Stimulated activated naive B cell treated with anti-CD40 and anti-IgM and Interleukin-4, amounts not matched to agents 10 μg/mL and 1 μg/mL and 100 μg/mL, for 72 hours (primary cell): ENCODE data around the gene CLCA4.

Experiments used
- ATAC-seq, 2 donors: fragments of 150-1000 bp; cut with Tn5 transposase; replicated peaks; 2 replicates each; pipeline ENCODE4 v1.10.0; 2021; ENCODE audit warnings: moderate library complexity in 1 of 2
- DNase-seq: peaks from one replicate; pipeline ENCODE4 v3.0.0; 2021
- H3K27ac Mint-ChIP-seq: one replicate; pipeline ENCODE4 v1.8.0; 2022; ENCODE audit warnings: mild to moderate bottlenecking, mixed read lengths
- H3K27me3 Mint-ChIP-seq, 2 donors: one replicate each; pipeline ENCODE4 v1.8.0; 2022; ENCODE audit warnings: mixed read lengths in 2 of 2
- H3K36me3 Mint-ChIP-seq, 2 donors: one replicate each; pipeline ENCODE4 v1.8.0; 2022; ENCODE audit warnings: mixed read lengths in 2 of 2, mild to moderate bottlenecking in 1 of 2
- H3K4me1 Mint-ChIP-seq, 2 donors: one replicate each; pipeline ENCODE4 v1.8.0; 2022; ENCODE audit warnings: mixed read lengths in 2 of 2, mild to moderate bottlenecking in 1 of 2
- H3K4me3 Mint-ChIP-seq, 2 donors: one replicate each; pipeline ENCODE4 v1.8.0; 2022; ENCODE audit warnings: mild to moderate bottlenecking in 2 of 2, mixed read lengths in 2 of 2, moderate library complexity in 1 of 2
- H3K9me3 Mint-ChIP-seq, 2 donors: one replicate each; pipeline ENCODE4 v1.8.0; 2022; ENCODE audit warnings: mixed read lengths in 2 of 2, mild to moderate bottlenecking in 1 of 2

The CLCA4 gene

DNA sequence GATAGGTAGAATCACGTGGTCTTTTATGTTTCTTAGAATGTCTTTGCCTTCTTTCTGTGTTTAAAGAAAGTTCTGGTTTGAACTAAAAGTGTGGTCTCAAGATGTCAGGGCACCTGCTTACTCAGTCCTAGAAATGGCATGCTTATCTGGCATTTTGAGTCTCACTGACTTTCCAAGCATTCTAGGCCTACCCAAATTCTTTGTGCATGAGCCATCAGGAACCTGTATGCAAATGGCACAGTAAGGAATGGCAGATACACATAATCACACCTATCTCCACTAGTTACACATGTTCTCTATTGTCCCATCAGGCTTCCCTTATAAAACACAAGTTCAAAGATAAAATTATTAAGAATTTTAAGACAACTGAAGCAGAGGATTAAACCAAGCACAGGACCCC, 29.5 kb upstream of the CLCA4 start:
- H3K36me3 Mint-ChIP-seq, result no peaks in the 10 kb centered on the region
- H3K4me3 Mint-ChIP-seq, result no peak overlapping the region
- DNase-seq (no peak), ATAC-seq (no peak)
- no peaks in the 10 kb centered on the region for H3K9me3 Mint-ChIP-seq
- no peak overlapping the region for H3K27ac Mint-ChIP-seq
- H3K27me3 Mint-ChIP-seq, result no peaks in the 10 kb centered on the region
- H3K4me1 Mint-ChIP-seq, result no peaks in the 10 kb centered on the region

DNA sequence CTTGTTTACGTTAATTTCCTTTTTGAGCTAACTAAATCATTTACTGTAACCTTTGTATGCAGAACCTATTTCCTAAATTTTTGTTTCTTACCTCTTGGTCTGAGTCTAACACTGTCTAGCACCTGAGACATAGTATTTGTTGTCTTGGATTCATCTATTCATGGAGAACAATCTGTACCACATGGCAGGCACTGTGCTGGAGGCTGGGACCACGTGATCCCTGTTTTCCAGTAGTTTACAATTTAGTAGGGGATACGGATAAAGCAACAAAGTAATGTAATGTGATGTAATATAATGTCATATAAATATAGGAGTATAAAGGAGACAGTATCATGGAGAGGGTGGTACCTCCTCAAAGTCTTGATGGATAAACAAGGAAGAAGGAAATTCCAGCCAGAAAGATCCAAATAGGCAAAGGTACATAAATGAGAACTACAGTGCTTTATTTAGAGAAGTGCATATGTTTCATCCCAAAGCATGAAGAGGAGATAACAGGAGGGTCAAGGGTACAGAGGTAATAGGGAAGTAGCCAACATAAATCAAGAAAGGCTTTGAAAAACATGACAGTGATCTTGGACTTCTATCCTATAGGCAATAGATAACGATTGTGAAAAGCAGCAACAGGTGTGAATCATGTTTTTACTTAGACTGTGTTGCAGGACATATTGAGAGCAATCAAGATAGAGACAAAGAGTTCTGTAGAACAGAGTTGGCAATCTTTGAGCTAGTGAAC, 25.9 kb upstream of the CLCA4 start:
- H3K27ac Mint-ChIP-seq, result no peak overlapping the region
- no peaks in the 10 kb centered on the region for H3K27me3 Mint-ChIP-seq
- H3K4me1 Mint-ChIP-seq, result no peaks in the 10 kb centered on the region
- H3K9me3 Mint-ChIP-seq, result no peaks in the 10 kb centered on the region
- H3K36me3 Mint-ChIP-seq, result no peaks in the 10 kb centered on the region
- no peak overlapping the region for H3K4me3 Mint-ChIP-seq
- no peak for DNase-seq
- ATAC-seq, result no peak

DNA sequence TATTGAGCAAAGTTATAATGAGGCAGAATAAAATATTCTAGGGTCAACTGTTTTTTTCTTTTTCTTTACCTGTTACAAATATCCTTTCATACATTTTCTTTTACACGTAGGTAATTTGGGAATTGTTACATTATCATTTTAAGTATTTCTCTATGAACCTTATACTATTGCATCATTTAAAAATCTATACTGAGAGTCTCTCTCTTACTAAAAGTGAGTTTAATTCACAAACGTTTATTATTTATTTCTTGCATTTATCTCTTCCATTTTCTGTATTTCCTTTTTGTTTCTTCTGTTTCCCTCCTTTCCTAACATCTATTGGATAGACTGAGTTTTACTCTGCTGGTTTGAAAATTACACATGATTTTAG, 25.4 kb upstream of the CLCA4 start:
- no peak for ATAC-seq
- no peak for DNase-seq
- H3K27ac Mint-ChIP-seq, result no peak overlapping the region
- no peak overlapping the region for H3K4me3 Mint-ChIP-seq
- H3K4me1 Mint-ChIP-seq, result no peaks in the 10 kb centered on the region
- no peaks in the 10 kb centered on the region for H3K9me3 Mint-ChIP-seq
- H3K36me3 Mint-ChIP-seq, result no peaks in the 10 kb centered on the region
- no peaks in the 10 kb centered on the region for H3K27me3 Mint-ChIP-seq

DNA sequence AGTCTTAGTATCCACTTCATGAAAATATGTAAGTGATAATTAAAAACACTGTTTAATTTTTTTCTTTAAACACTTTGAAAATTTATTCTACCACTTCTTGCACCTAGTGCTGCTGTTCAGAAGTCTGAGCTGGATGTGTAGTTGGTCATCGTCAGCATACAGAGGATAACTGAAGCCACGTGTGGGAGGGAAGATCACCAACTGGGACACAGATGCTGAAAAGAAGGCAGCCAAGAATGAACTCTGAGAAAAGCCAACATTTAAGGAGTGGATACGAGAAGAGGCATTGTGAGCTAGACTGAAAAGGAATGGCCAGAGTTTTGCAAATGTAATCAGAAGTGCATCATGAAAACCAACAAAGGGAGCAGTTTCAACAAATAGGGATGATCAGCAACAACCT, 24.6 kb upstream of the CLCA4 start:
- Mint-ChIP-seq H3K27ac (no peak overlapping the region), H3K4me3 (no peak overlapping the region), H3K27me3 (no peaks in the 10 kb centered on the region), H3K4me1 (no peaks in the 10 kb centered on the region), H3K9me3 (no peaks in the 10 kb centered on the region), H3K36me3 (no peaks in the 10 kb centered on the region)
- DNase-seq (no peak), ATAC-seq (no peak)

DNA sequence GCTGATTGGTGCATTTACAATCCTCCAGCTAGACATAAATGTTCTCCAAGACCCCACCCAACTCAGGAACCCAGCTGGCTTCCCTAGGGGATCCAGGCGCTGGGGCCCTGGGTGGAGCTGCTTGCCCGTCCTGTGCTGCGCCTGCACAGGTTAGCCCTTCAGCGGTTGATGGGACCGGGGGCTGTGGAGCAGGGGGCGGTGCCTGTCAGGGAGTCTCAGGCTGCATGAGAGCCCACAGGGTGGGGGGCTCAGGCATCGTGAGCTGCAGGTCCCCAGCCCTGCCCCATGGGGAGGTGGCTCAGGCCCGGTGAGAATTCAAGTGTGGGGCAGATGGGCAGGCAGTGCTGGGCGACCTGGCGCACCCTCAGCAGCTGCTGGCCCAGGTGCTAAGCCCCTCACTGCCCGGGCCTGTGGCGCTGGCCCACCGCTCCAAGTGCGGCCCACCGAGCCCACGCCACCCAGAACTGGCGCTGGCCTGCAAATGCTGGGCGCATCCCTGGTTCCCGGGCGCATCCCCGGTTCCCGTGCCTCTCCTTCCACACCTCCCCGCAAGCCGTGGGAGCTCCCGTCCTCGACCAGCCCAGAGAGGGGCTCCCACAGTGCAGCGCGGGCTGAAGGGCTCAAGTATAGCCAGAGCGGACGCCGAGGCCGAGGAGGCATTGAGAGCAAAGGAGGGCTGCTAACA, 23.1 kb upstream of the CLCA4 start:
- H3K27me3 Mint-ChIP-seq, result no peaks in the 10 kb centered on the region
- no peak overlapping the region for H3K27ac Mint-ChIP-seq
- DNase-seq (no peak), ATAC-seq (no peak)
- H3K36me3 Mint-ChIP-seq, result no peaks in the 10 kb centered on the region
- H3K9me3 Mint-ChIP-seq, result no peaks in the 10 kb centered on the region
- no peaks in the 10 kb centered on the region for H3K4me1 Mint-ChIP-seq
- H3K4me3 Mint-ChIP-seq, result no peak overlapping the region

DNA sequence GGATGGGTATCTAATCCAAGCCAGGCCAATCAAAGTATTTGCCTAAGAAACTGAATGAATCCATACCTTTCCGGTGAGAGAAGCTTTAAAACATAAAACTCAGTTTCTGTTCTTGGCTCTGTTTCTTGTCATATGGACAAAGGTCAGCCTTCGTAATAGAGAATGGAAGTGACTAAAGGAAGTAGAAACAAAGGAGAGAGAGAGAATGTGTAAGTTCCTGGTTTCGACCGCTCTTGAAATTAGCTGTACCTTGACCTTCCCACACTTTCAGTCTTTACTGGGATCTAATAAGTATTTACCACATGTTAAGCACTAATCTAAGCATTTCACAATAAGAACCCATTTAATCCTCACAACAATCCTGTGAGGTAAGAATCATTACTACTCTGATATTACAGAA, 19.6 kb upstream of the CLCA4 start:
- Mint-ChIP-seq H3K27me3 (no peaks in the 10 kb centered on the region), H3K9me3 (no peaks in the 10 kb centered on the region), H3K4me3 (no peak overlapping the region), H3K36me3 (no peaks in the 10 kb centered on the region), H3K4me1 (no peaks in the 10 kb centered on the region), H3K27ac (no peak overlapping the region)
- no peak for ATAC-seq
- no peak for DNase-seq

DNA sequence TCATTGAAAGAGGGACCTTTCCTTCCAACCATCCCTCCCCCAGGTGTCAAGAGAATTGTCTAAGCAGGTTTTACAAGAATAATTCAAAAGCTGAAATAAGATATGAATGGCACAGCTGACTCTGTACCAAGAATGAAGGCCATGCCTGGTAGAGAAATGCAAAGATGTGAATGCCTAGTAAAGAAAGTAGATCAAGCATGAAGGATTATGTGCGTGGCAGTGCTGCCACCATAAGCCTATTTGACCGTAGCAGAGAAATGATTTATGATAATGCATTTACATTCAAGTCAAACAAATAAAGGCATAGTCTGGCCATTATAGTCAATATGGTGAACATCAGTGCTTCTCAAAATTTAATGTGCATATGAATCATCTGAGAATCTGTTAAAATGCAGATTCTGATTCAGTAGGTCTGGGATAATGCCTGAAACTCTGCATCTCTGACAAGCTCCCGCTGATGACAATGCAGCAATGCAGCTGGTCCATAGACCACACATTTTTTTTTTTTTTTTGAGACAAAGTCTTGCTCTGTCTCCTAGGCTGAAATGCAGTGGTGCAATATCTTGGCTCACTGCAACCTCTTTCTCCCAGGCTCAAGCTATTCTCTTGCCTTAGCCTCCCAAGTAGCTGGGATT, 16.6 kb upstream of the CLCA4 start:
- no peaks in the 10 kb centered on the region for H3K36me3 Mint-ChIP-seq
- H3K4me1 Mint-ChIP-seq, result no peaks in the 10 kb centered on the region
- no peak overlapping the region for H3K4me3 Mint-ChIP-seq
- ATAC-seq (no peak), DNase-seq (no peak)
- peaks cover 4 to 14% of the 10 kb centered on the region in 2 donors for H3K27me3 Mint-ChIP-seq
- H3K9me3 Mint-ChIP-seq, result no peaks in the 10 kb centered on the region
- H3K27ac Mint-ChIP-seq, result no peak overlapping the region

DNA sequence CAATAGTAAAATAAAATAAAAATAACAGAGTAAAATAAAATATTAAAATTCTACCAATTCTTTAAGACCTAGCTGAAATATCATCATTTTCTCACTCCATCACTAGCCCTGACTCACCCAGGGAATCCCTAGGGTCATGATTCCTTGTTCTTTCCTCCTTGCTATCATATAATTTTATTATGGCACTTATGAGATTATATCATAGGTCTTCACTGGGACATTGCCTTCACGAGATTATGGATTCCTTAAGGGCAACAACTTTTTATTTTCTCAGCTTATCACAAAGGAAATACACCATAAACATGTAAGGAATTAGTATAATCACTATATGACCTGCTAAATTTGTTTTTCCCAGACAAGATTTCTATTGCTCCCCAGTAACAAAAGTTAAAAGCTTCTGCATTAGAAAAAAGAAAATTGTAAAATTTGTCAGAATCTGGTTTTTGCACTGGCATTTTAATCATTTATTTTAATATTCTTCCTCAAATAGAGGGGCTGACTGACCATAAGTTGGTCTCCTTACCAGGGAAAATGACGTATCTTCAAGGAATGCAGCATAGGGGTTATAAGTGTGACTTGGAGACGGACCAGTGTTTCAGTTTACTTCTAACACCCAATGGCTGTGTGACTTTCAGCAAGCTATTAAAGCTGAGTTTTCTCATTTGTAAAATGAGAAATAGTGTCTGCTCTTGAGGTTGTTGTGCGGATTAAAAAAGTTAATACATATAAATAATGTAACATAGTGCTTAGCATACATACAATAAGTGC, 8.8 kb upstream of the CLCA4 start:
- no peak overlapping the region for H3K4me3 Mint-ChIP-seq
- DNase-seq (no peak), ATAC-seq (no peak)
- H3K27ac Mint-ChIP-seq, result no peak overlapping the region
- no peaks in the 10 kb centered on the region for H3K9me3 Mint-ChIP-seq
- peaks cover 19 to 28% of the 10 kb centered on the region in 2 donors for H3K27me3 Mint-ChIP-seq
- no peaks in the 10 kb centered on the region for H3K36me3 Mint-ChIP-seq
- no peaks in the 10 kb centered on the region for H3K4me1 Mint-ChIP-seq

DNA sequence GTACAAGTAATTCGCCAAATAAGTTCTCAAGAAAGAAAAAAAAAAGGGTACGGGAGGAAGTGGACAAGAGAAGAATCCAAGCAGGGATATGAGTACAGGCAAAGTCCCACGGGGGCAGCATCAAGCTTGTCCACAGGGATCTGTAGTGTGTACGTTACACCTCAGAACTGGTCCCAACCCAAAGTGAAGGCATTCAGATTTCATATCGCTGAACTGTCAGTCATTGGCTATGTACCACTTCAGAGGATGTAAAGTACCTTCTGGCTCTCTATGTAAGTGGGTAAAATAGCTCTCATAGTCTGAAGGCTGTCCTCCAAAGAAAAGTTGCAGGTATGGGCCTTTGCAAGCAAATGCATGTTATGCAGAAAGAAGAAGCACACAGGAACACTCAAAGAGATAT, 8.1 kb upstream of the CLCA4 start:
- ATAC-seq, result no peak

DNA sequence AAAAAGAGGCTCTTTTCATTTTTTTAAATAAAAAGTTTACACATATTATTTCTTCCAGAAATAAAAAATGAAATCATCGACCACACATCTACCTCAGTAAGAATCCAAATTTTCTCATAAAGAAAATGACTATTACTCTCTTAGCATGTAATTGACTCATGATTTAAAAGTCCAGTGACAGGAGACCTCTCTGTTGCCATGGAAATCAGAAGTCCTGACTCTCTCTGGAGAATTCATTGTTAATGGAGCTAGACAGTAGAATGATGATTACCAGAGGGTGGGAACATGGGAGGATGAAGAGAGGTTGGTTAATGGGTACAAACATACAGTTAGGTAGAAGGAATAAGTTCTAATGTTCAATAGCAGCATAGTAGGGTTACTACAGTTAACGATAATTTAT, 5.0 kb upstream of the CLCA4 start:
- no peaks in the 10 kb centered on the region for H3K4me1 Mint-ChIP-seq

More for the DNA sequence above, 8.1 kb upstream of the CLCA4 start:
- no peak for DNase-seq
- H3K4me1 Mint-ChIP-seq, result no peaks in the 10 kb centered on the region
- no peak overlapping the region for H3K4me3 Mint-ChIP-seq
- no peaks in the 10 kb centered on the region for H3K36me3 Mint-ChIP-seq
- H3K27ac Mint-ChIP-seq, result no peak overlapping the region
- H3K9me3 Mint-ChIP-seq, result no peaks in the 10 kb centered on the region
- H3K27me3 Mint-ChIP-seq, result peaks cover 16 to 29% of the 10 kb centered on the region in 2 donors

DNA sequence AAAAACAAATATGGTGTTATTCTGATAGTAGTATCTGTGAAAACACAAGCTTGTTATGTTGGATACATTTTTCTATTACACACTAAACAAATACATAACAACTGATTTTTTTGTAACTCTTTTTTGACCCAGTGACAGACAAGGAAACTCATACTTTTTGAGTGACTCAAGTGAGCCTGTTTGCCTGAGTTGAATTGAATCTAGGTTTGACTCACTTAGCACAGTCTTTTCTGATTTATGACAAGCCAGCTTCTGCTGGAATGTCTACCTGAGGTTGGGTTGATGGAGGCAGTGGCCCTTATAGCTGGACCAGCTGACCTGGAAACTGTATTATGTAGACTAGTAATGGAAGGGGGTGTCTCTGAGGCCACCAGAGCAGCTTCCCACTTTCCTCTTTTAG, 4.2 kb upstream of the CLCA4 start:
- H3K9me3 Mint-ChIP-seq, result peaks cover 0 to 8% of the 10 kb centered on the region in 2 donors
- H3K36me3 Mint-ChIP-seq, result no peaks in the 10 kb centered on the region
- no peaks in the 10 kb centered on the region for H3K4me1 Mint-ChIP-seq
- H3K27me3 Mint-ChIP-seq, result peaks cover 8% of the 10 kb centered on the region in 2 donors
- ATAC-seq (no peak), DNase-seq (no peak)
- no peak overlapping the region for H3K4me3 Mint-ChIP-seq
- H3K27ac Mint-ChIP-seq, result no peak overlapping the region

More for the DNA sequence above, 5.0 kb upstream of the CLCA4 start:
- DNase-seq (no peak), ATAC-seq (no peak)
- no peak overlapping the region for H3K4me3 Mint-ChIP-seq
- no peaks in the 10 kb centered on the region for H3K36me3 Mint-ChIP-seq
- H3K27ac Mint-ChIP-seq, result no peak overlapping the region
- peaks cover 8 to 12% of the 10 kb centered on the region in 2 donors for H3K27me3 Mint-ChIP-seq
- peaks cover 0 to 8% of the 10 kb centered on the region in 2 donors for H3K9me3 Mint-ChIP-seq

DNA sequence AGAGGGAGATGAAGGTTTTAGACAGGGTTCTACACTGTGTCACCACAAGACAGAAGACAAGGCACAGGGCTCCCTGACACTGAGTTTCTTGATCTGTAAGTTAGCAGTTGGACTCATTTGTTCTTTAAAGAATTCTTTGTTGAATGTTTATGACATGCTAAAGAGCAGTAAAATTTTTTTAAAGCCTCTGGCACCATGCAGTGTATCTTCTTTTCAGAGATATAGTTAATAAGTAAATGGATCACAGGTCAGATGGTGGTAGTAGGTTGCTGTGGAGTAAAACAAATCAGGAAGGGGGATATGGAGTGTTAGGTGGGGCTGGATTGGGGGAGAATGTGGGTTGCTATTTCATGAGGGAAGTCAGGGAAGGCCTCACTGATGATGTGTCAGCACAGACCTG, 2.0 kb downstream of the CLCA4 start:
- Mint-ChIP-seq H3K4me1 (no peaks in the 10 kb centered on the region), H3K27me3 (no peaks in the 10 kb centered on the region), H3K36me3 (no peaks in the 10 kb centered on the region), H3K27ac (no peak overlapping the region), H3K4me3 (no peak overlapping the region), H3K9me3 (peaks cover 0 to 9% of the 10 kb centered on the region in 2 donors)
- no peak for ATAC-seq
- no peak for DNase-seq

DNA sequence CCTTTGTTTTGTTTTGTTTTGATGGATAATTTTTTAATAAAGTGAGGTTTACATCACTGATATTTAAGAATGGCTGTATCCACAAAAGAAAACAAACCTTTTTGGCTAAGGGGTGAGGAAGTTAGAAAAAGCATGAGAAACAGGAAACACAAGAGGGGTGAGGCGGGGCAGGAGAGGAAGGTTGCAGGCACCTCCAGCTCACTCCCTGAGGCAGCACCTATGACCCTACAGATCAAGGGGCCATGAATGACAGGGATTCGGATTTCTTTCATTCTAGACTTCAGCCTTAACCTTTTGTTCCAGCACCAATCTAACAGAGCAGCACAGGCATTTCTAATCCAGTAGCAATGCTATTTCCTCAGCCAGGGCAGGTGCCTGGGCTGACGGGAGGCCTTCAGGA, 4.4 kb downstream of the CLCA4 start:
- ATAC-seq (no peak), DNase-seq (no peak)
- Mint-ChIP-seq H3K27ac (no peak overlapping the region), H3K4me1 (no peaks in the 10 kb centered on the region), H3K4me3 (no peak overlapping the region), H3K9me3 (peaks cover 0 to 1% of the 10 kb centered on the region in 2 donors), H3K36me3 (no peaks in the 10 kb centered on the region), H3K27me3 (peaks cover under 1 to 2% of the 10 kb centered on the region in 2 donors)

DNA sequence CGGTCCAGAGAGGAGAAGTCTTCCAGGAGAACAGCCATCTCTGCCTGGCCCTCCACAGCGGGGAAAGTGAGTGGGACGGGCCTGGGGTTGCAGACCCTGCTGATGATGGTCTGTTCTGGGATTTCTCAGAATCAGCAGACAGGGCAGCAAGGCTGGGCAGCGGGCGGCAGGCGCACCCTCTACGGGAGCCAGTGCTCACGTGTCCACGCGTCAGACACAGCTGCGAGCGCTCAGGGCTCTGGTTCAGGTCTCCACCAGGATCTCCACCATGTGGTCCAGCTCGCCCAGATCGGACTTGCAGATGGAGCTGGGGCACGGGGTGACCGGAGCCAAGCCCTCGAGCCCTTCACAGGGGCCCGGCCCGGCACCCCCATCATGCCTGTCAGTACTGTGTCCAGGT, 5.5 kb downstream of the CLCA4 start:
- DNase-seq (no peak), ATAC-seq (no peak)
- H3K36me3 Mint-ChIP-seq, result no peaks in the 10 kb centered on the region
- no peak overlapping the region for H3K4me3 Mint-ChIP-seq
- no peak overlapping the region for H3K27ac Mint-ChIP-seq
- peaks cover 2 to 4% of the 10 kb centered on the region in 2 donors for H3K9me3 Mint-ChIP-seq
- H3K4me1 Mint-ChIP-seq, result no peaks in the 10 kb centered on the region
- peaks cover 11 to 12% of the 10 kb centered on the region in 2 donors for H3K27me3 Mint-ChIP-seq
